Hematopoietic multipotent progenitor cell treated with erythropoietin and hydrocortisone succinate and interleukin-3 and kit ligand, for 17 days (in vitro differentiated cells): ENCODE results near the gene DCLK1.
"Not testable (repeated sequence)": the region's sequence is repeated elsewhere in the genome, so short reads cannot be mapped to it uniquely, and the experiment has no call there.

Source experiments
- DNase-seq: peaks from one replicate; pipeline ENCODE4 v3.0.0-alpha.2; 2015; ENCODE audit warnings: low spot score

Gene DCLK1

GRCh38 chr13:36084131-36084530, 47.1 kb downstream of the DCLK1 start:
- no peak for DNase-seq

- DNase-seq, result no peak
Measured at GRCh38 chr13:36082806-36083205, 48.4 kb downstream of the DCLK1 start.

GRCh38 chr13:36082396-36082795, 48.8 kb downstream of the DCLK1 start:
- DNase-seq, result no peak

- DNase-seq, result no peak
Measured at GRCh38 chr13:36076211-36076610, 55.0 kb downstream of the DCLK1 start.

GRCh38 chr13:36074659-36075058, 56.5 kb downstream of the DCLK1 start:
- DNase-seq, result no peak

- no peak for DNase-seq
Measured at GRCh38 chr13:36072152-36072935, 58.8 kb downstream of the DCLK1 start.

GRCh38 chr13:36070504-36071192, 60.5 kb downstream of the DCLK1 start:
- not testable (repeated sequence) for DNase-seq

GRCh38 chr13:36069881-36070366, 61.3 kb downstream of the DCLK1 start:
- no peak for DNase-seq

GRCh38 chr13:36068991-36069390, 62.2 kb downstream of the DCLK1 start:
- no peak for DNase-seq

- DNase-seq, result no peak
Measured at GRCh38 chr13:36068566-36068965, 62.6 kb downstream of the DCLK1 start.

- no peak for DNase-seq
Measured at GRCh38 chr13:36067746-36068381, 63.3 kb downstream of the DCLK1 start.

GRCh38 chr13:36062249-36062648, 68.9 kb downstream of the DCLK1 start:
- no peak for DNase-seq

- no peak for DNase-seq
Measured at GRCh38 chr13:36061621-36062020, 69.6 kb downstream of the DCLK1 start.

GRCh38 chr13:36061054-36061453, 70.1 kb downstream of the DCLK1 start:
- no peak for DNase-seq

- no peak for DNase-seq
Measured at GRCh38 chr13:36059321-36059720, 71.9 kb downstream of the DCLK1 start.

GRCh38 chr13:36058116-36058515, 73.1 kb downstream of the DCLK1 start:
- DNase-seq, result no peak

- DNase-seq, result no peak
Measured at GRCh38 chr13:36057547-36057946, 73.6 kb downstream of the DCLK1 start.

- DNase-seq, result no peak
Measured at GRCh38 chr13:36057041-36057440, 74.1 kb downstream of the DCLK1 start.

GRCh38 chr13:36055366-36055765, 75.8 kb downstream of the DCLK1 start:
- no peak for DNase-seq

- DNase-seq, result no peak
Measured at GRCh38 chr13:36054041-36054440, 77.1 kb downstream of the DCLK1 start.

GRCh38 chr13:36051082-36051481, 80.1 kb downstream of the DCLK1 start:
- DNase-seq, result no peak

GRCh38 chr13:36046672-36047071, 84.5 kb downstream of the DCLK1 start:
- DNase-seq, result no peak
